Activated naive CD8-positive, alpha-beta T cell treated with anti-CD3 and anti-CD28 coated beads, Interleukin-2, amount 50 U/mL, for 24 hours (primary cell): ENCODE results near the gene ANGEL1.

Experiments
- ATAC-seq: fragments of 150-1000 bp; cut with Tn5 transposase; one replicate; pipeline ENCODE4 v1.10.0; 2021
- DNase-seq: peaks from one replicate; pipeline ENCODE4 v3.0.0; 2021
- H3K27ac Mint-ChIP-seq: one replicate; pipeline ENCODE4 v1.8.0; 2021; ENCODE audit warnings: mild to moderate bottlenecking, mixed read lengths
- H3K27me3 Mint-ChIP-seq: one replicate; pipeline ENCODE4 v1.8.0; 2021; ENCODE audit warnings: mixed read lengths
- H3K36me3 Mint-ChIP-seq: one replicate; pipeline ENCODE4 v1.8.0; 2021; ENCODE audit warnings: low read depth, mixed read lengths
- H3K4me1 Mint-ChIP-seq: one replicate; pipeline ENCODE4 v1.8.0; 2021; ENCODE audit warnings: mixed read lengths
- H3K4me3 Mint-ChIP-seq: one replicate; pipeline ENCODE4 v1.8.0; 2021; ENCODE audit warnings: mild to moderate bottlenecking, moderate library complexity, mixed read lengths
- H3K9me3 Mint-ChIP-seq: one replicate; pipeline ENCODE4 v1.8.0; 2021; ENCODE audit warnings: mixed read lengths

Gene ANGEL1

GRCh38 chr14:76768671-76769500, 43.8 kb downstream of the ANGEL1 start:
- DNase-seq (no peak), ATAC-seq (no peak)
- no peaks in the 10 kb centered on the region for H3K9me3 Mint-ChIP-seq
- no peaks in the 10 kb centered on the region for H3K36me3 Mint-ChIP-seq
- peaks cover 29% of the 10 kb centered on the region for H3K4me1 Mint-ChIP-seq
- H3K27me3 Mint-ChIP-seq, result peaks cover 13% of the 10 kb centered on the region
- no peak overlapping the region for H3K4me3 Mint-ChIP-seq
- H3K27ac Mint-ChIP-seq, result peak overlapping the region; percentile 67

DNA sequence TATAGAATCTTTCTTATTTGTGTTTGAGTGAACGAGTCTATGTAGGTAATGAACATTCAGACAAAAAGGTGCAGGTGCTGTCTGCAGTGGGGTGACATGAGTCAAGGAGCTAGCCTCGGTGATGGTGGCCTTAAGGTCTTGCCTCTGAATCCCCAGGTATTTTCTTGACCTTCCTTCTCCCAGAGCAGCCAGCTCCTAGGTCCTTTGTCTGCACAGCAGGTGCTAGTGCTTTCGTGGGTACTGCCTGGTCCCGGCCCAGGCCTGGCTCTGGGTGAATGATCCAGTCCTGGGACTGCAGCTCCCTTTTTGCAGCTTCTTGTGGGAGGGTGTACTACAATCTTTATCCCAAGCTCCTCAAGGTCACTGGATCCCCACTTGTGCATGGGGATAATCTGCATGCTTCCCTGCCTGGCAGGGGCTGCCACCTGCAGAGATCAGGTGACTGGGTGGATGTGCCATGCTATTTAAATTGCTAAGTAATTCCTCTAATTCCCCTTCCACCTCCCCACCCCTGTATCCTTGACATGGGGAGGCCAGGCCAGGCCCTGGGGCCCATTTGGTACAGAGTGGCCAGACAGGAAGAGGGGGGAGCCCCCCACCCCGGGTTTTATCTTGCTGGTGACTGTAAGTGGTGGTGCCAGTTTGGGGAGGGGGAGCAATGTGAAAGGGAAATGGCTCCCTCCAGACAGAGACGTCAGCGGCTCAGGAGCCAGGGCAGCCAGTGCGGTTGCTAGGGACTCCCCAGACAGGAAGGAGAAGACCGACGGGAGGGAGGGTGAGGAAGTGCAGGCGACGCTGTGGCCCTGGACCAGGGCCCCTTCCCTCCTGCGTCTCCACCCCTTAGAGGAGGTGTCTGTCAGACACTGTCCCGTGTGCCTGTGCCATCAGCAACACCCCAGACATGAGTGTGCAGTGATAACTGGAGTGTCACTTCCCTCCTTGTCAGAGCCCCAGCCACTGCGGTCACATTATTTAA, 44.7 kb downstream of the ANGEL1 start:
- Mint-ChIP-seq H3K27ac (peak overlapping the region; percentile 67), H3K36me3 (no peaks in the 10 kb centered on the region), H3K27me3 (peaks cover 21% of the 10 kb centered on the region), H3K4me1 (peaks cover 22% of the 10 kb centered on the region), H3K9me3 (no peaks in the 10 kb centered on the region), H3K4me3 (peak overlapping the region; percentile 17)
- DNase-seq (peak; percentile 67), ATAC-seq (peak; percentile 100)

GRCh38 chr14:76765461-76765931, 47.2 kb downstream of the ANGEL1 start:
- no peak for DNase-seq
- peaks cover 31% of the 10 kb centered on the region for H3K27me3 Mint-ChIP-seq
- H3K36me3 Mint-ChIP-seq, result no peaks in the 10 kb centered on the region
- no peak for ATAC-seq
- no peak overlapping the region for H3K27ac Mint-ChIP-seq
- peaks cover 28% of the 10 kb centered on the region for H3K4me1 Mint-ChIP-seq
- H3K4me3 Mint-ChIP-seq, result no peak overlapping the region
- H3K9me3 Mint-ChIP-seq, result no peaks in the 10 kb centered on the region

GRCh38 chr14:76763096-76764041, 49.3 kb downstream of the ANGEL1 start:
- Mint-ChIP-seq H3K4me1 (peaks cover 21% of the 10 kb centered on the region), H3K27ac (no peak overlapping the region), H3K27me3 (peaks cover 46% of the 10 kb centered on the region), H3K9me3 (no peaks in the 10 kb centered on the region), H3K4me3 (peak overlapping the region; percentile 2), H3K36me3 (no peaks in the 10 kb centered on the region)
- DNase-seq, result no peak
- ATAC-seq, result no peak

GRCh38 chr14:76762411-76763095, 50.1 kb downstream of the ANGEL1 start:
- Mint-ChIP-seq H3K4me1 (peaks cover 14% of the 10 kb centered on the region), H3K27ac (peak overlapping the region; percentile 39), H3K4me3 (peak overlapping the region; percentile 74), H3K36me3 (no peaks in the 10 kb centered on the region), H3K9me3 (no peaks in the 10 kb centered on the region), H3K27me3 (peaks cover 52% of the 10 kb centered on the region)
- ATAC-seq (no peak), DNase-seq (no peak)

DNA sequence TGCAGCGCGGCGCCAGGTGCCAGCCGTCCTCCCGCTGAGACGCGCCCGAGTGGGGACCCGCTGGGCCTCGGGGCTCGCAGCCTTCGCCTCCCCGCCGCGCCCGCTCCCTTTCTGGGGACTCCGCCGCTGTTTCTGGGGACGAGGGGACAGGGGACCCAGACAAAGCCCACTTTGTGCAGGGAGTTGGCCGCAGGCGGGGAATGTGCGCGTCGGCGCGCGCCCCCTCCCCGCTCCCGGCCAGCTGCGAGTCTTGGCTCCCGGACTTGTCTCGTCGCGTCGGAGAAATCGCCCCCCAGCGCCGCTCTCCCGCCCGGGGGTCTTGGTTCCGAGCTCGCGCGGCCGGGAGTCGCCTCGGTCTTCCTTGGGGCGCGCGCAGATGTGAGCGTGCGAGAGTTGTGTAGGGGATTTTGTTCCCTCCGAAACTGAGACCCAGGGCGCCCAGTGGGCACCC, 50.7 kb downstream of the ANGEL1 start:
- ATAC-seq (no peak), DNase-seq (no peak)
- no peaks in the 10 kb centered on the region for H3K36me3 Mint-ChIP-seq
- H3K4me3 Mint-ChIP-seq, result peak overlapping the region; percentile 74
- H3K4me1 Mint-ChIP-seq, result peaks cover 14% of the 10 kb centered on the region
- H3K27me3 Mint-ChIP-seq, result peaks cover 52% of the 10 kb centered on the region
- H3K27ac Mint-ChIP-seq, result peak overlapping the region; percentile 39
- H3K9me3 Mint-ChIP-seq, result no peaks in the 10 kb centered on the region

- ATAC-seq (peak; percentile 85), DNase-seq (peak; percentile 69)
- Mint-ChIP-seq H3K36me3 (no peaks in the 10 kb centered on the region), H3K27ac (peak within 1 kb of the TSS; percentile 39), H3K4me3 (peak within 1 kb of the TSS; percentile 74), H3K27me3 (peaks cover 57% of the 10 kb centered on the region), H3K4me1 (peaks cover 14% of the 10 kb centered on the region), H3K9me3 (no peaks in the 10 kb centered on the region)
These were observed 51.3 kb downstream of the ANGEL1 start, which contains the start of gene VASH1 for GRCh38 chr14:76761136-76761959. Gene VASH1, plus strand, starts transcription at chr14:76761468. Its CDS starts 1,354 bp downstream, at chr14:76762822.

GRCh38 chr14:76760331-76761135, 52.1 kb downstream of the ANGEL1 start:
- Mint-ChIP-seq H3K4me3 (peak overlapping the region; percentile 59), H3K27me3 (peaks cover 59% of the 10 kb centered on the region), H3K36me3 (no peaks in the 10 kb centered on the region), H3K9me3 (no peaks in the 10 kb centered on the region), H3K4me1 (peaks cover 14% of the 10 kb centered on the region), H3K27ac (no peak overlapping the region)
- ATAC-seq (no peak), DNase-seq (no peak)

DNA sequence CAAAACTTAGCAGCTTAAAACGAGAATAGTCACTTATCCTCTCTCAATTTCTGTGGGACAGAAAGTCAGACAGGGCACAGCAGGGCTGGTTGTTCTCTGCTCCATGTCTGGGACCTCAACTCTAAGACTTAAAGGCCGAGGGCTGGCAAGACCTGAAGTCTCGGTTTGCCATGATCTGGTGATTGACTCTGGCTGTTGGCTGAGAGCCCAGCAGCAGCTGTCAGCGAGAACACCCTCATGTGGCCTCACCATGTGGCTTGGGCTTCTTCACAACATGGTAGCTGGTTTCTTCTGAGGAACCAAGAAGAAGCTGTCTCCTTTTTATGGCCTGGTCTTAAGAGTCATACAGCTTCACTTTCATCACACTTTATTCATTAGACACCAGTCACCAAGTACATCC, 53.1 kb downstream of the ANGEL1 start:
- DNase-seq, result no peak
- Mint-ChIP-seq H3K9me3 (no peaks in the 10 kb centered on the region), H3K36me3 (no peaks in the 10 kb centered on the region), H3K4me1 (peaks cover 14% of the 10 kb centered on the region), H3K27ac (no peak overlapping the region), H3K27me3 (peaks cover 56% of the 10 kb centered on the region), H3K4me3 (no peak overlapping the region)
- ATAC-seq, result no peak

DNA sequence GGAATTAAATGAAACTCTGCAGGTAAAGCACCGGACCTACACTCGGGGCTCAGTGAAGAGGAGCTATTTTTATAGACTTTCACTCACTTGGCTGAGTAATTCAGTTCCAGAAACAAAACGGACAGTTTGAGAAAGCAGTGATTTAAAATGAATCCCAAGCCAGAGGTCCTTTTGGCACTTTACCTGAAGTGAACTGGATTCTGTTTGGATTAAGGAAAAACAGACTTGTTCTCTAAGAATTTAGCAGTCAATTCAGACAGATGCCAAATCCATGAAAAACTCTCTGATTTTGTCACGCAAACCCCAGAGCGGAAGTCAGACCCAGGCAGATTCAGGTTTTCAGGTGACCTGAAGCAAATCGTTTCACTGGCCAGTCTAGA, 56.3 kb downstream of the ANGEL1 start:
- DNase-seq, result no peak
- H3K27me3 Mint-ChIP-seq, result peaks cover 33% of the 10 kb centered on the region
- peaks cover 4% of the 10 kb centered on the region for H3K4me1 Mint-ChIP-seq
- H3K4me3 Mint-ChIP-seq, result no peak overlapping the region
- H3K27ac Mint-ChIP-seq, result no peak overlapping the region
- no peaks in the 10 kb centered on the region for H3K9me3 Mint-ChIP-seq
- no peak for ATAC-seq
- H3K36me3 Mint-ChIP-seq, result no peaks in the 10 kb centered on the region

DNA sequence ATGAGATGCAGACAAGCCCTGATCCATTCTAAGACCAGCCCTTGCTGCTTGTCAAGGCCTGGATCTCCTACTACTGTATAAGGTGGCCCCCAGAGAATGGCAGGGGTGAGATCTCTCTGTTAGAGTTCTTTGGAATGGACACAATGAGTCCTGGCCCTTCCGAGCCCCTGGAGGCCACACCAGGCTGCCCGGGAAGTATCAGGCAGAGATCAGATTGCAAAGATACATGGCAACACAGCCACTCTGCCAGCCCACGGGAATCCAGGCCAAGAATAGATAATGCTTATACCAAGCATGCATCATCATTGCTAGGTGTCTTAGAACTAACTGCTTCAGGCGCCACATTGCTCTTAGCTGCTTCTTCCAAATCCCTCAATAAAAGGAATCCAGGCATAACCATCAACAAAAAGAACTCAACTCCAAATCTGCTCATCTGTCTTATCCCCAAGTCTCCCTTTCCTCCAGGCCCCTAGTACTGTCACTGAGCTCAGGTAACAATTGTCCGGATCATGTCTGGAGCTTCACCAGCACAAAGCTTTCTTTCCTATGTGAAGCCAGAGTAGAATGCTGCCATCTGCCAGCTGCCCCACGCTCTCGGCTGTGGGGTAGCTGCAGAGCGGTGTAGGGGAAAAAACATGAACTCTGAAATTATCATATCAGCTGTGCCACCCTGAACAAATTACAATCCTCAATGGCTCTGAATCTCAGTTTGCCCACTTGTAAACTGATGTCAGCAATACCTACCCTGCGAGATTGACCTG, 56.9 kb downstream of the ANGEL1 start:
- Mint-ChIP-seq H3K27ac (no peak overlapping the region), H3K4me3 (no peak overlapping the region), H3K9me3 (no peaks in the 10 kb centered on the region), H3K27me3 (peaks cover 32% of the 10 kb centered on the region), H3K4me1 (peaks cover 2% of the 10 kb centered on the region), H3K36me3 (no peaks in the 10 kb centered on the region)
- no peak for DNase-seq
- ATAC-seq, result no peak
